HepG2 (cell line): ENCODE results near the gene GALP. TPM values are rescaled to one million over a fixed set of nuclear protein-coding genes. Genes with fewer than 3 reads are reported as not detected.

Source experiments
- ATF7 ChIP-seq, 2 experiments: fragments of 450-650 bp in 1 of 2; sonication (generic) in 1 of 2; formaldehyde crosslinking in 1 of 2; IDR thresholded peaks; 2 replicates each; pipeline versions ENCODE4 v1.4.0 to v1.6.1; 2016 to 2020; ENCODE audit warnings: antibody characterized with exemption in 1 of 2, mild to moderate bottlenecking in 1 of 2, missing genetic modification reagents in 1 of 2
- FOXA3 ChIP-seq: IDR thresholded peaks from 2 replicates; pipeline ENCODE4 v1.6.1; 2016; ENCODE audit warnings: missing genetic modification reagents, missing compliant biosample characterization
- FOXM1 ChIP-seq: sonication (generic); formaldehyde crosslinking; IDR thresholded peaks from 2 replicates; pipeline ENCODE4 v1.5.0; 2020; ENCODE audit warnings: missing genetic modification reagents
- GZF1 ChIP-seq: sonication (generic); formaldehyde crosslinking; IDR thresholded peaks from 2 replicates; pipeline ENCODE4 v1.5.1; 2020; ENCODE audit warnings: mild to moderate bottlenecking, missing genetic modification reagents
- MED8 ChIP-seq: sonication (generic); formaldehyde crosslinking; IDR thresholded peaks from 2 replicates; pipeline ENCODE4 v1.8.1; 2023; ENCODE audit warnings: mild to moderate bottlenecking, missing genetic modification reagents; ENCODE audit not compliant: insufficient replicate concordance
- ONECUT2 ChIP-seq: sonication (generic); formaldehyde crosslinking; IDR thresholded peaks from 2 replicates; pipeline ENCODE4 v1.4.0; 2020; ENCODE audit warnings: missing genetic modification reagents
- POGZ ChIP-seq: sonication (generic); formaldehyde crosslinking; IDR thresholded peaks from 2 replicates; pipeline ENCODE4 v1.4.0; 2020; ENCODE audit warnings: mild to moderate bottlenecking, missing genetic modification reagents
- RAD21 ChIP-seq: fragments of 450-650 bp; formaldehyde crosslinking; IDR thresholded peaks from 2 replicates; pipeline ENCODE4 v1.5.0; 2020; ENCODE audit warnings: mild to moderate bottlenecking
- RBFOX2 ChIP-seq: fragments of 200-400 bp; formaldehyde crosslinking; IDR thresholded peaks from 2 replicates; pipeline ENCODE4 v1.6.1; 2017; ENCODE audit warnings: low read depth, mild to moderate bottlenecking, low read length
- ZNF280B ChIP-seq: sonication (generic); formaldehyde crosslinking; IDR thresholded peaks from 2 replicates; pipeline ENCODE4 v1.5.0; 2020; ENCODE audit warnings: missing genetic modification reagents, mild to moderate bottlenecking, borderline replicate concordance
- polyA plus RNA-seq, 8 experiments: library from polyadenylated mRNA; depleted of rRNA in 3 of 8; stranded (reverse) in 7 of 8; unstranded in 1 of 8; fragments of >200 nt; fragmentation: Illumina TruSeq in 4 of 8; extraction: Trizol in 4 of 8; gene quantifications; 2 replicates each; pipeline versions ENCODE4 v1.2.1 to v1.2.3, GENCODE V29; 2011 to 2016; ENCODE audit warnings: low read depth in 4 of 8, missing spikeins in 1 of 8, mixed read lengths in 1 of 8; ENCODE audit not compliant: insufficient read depth in 1 of 8
- total RNA-seq, 5 experiments: library from RNA; depleted of rRNA; stranded (reverse); fragments of >200 nt; fragmentation: Illumina TruSeq; extraction: Trizol; gene quantifications; 2 replicates each; pipeline ENCODE4 v1.2.3, GENCODE V29; 2016; ENCODE audit warnings: low read depth in 1 of 5
- TF ChIP-seq, protein P1 (sequence below): sonication (generic); formaldehyde crosslinking; conservative IDR thresholded peaks from 2 replicates; pipeline ENCODE4 v1.8.0; 2022; ENCODE audit warnings: mild to moderate bottlenecking, moderate library complexity, missing genetic modification reagents
- TF ChIP-seq, protein P2 (sequence below): sonication (generic); formaldehyde crosslinking; IDR thresholded peaks from 2 replicates; pipeline ENCODE4 v1.4.0; 2020; ENCODE audit warnings: missing genetic modification reagents
- TF ChIP-seq, protein P3 (sequence below): sonication (generic); formaldehyde crosslinking; IDR thresholded peaks from 2 replicates; pipeline ENCODE4 v1.5.0; 2020; ENCODE audit warnings: mild to moderate bottlenecking, missing genetic modification reagents
- TF ChIP-seq, protein P4 (sequence below): fragments of 450-650 bp; IDR thresholded peaks from 2 replicates; pipeline ENCODE4 v1.6.1; 2016
- TF ChIP-seq, protein P5 (sequence below): sonication (generic); formaldehyde crosslinking; conservative IDR thresholded peaks from 2 replicates; pipeline ENCODE4 v1.4.0; 2020; ENCODE audit warnings: missing genetic modification reagents

Gene GALP
- total and polyA plus RNA-seq, 2 of the 13 experiments (the other 11 are each of a cell fraction or from before 2014, with no cell fraction given), result not detected

GRCh38 chr19:56140583-56141416 lies 35.0 kb upstream of the GALP start, which contains the start of gene ZNF444 (continued):
- TF ChIP-seq, protein P1, sequence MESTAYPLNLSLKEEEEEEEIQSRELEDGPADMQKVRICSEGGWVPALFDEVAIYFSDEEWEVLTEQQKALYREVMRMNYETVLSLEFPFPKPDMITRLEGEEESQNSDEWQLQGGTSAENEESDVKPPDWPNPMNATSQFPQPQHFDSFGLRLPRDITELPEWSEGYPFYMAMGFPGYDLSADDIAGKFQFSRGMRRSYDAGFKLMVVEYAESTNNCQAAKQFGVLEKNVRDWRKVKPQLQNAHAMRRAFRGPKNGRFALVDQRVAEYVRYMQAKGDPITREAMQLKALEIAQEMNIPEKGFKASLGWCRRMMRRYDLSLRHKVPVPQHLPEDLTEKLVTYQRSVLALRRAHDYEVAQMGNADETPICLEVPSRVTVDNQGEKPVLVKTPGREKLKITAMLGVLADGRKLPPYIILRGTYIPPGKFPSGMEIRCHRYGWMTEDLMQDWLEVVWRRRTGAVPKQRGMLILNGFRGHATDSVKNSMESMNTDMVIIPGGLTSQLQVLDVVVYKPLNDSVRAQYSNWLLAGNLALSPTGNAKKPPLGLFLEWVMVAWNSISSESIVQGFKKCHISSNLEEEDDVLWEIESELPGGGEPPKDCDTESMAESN (CRISPR knock-in tag), result no peak; the same call in 1 of the 2 replicates
- peak; percentile 74 for TF ChIP-seq POGZ
- TF ChIP-seq, protein P2, sequence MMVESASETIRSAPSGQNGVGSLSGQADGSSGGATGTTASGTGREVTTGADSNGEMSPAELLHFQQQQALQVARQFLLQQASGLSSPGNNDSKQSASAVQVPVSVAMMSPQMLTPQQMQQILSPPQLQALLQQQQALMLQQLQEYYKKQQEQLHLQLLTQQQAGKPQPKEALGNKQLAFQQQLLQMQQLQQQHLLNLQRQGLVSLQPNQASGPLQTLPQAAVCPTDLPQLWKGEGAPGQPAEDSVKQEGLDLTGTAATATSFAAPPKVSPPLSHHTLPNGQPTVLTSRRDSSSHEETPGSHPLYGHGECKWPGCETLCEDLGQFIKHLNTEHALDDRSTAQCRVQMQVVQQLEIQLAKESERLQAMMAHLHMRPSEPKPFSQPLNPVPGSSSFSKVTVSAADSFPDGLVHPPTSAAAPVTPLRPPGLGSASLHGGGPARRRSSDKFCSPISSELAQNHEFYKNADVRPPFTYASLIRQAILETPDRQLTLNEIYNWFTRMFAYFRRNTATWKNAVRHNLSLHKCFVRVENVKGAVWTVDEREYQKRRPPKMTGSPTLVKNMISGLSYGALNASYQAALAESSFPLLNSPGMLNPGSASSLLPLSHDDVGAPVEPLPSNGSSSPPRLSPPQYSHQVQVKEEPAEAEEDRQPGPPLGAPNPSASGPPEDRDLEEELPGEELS (CRISPR knock-in tag), result peak; percentile 45
- TF ChIP-seq, protein P3, sequence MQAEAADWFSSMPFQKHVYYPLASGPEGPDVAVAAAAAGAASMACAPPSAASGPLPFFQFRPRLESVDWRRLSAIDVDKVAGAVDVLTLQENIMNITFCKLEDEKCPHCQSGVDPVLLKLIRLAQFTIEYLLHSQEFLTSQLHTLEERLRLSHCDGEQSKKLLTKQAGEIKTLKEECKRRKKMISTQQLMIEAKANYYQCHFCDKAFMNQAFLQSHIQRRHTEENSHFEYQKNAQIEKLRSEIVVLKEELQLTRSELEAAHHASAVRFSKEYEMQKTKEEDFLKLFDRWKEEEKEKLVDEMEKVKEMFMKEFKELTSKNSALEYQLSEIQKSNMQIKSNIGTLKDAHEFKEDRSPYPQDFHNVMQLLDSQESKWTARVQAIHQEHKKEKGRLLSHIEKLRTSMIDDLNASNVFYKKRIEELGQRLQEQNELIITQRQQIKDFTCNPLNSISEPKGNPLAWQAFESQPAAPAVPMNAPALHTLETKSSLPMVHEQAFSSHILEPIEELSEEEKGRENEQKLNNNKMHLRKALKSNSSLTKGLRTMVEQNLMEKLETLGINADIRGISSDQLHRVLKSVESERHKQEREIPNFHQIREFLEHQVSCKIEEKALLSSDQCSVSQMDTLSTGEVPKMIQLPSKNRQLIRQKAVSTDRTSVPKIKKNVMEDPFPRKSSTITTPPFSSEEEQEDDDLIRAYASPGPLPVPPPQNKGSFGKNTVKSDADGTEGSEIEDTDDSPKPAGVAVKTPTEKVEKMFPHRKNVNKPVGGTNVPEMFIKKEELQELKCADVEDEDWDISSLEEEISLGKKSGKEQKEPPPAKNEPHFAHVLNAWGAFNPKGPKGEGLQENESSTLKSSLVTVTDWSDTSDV (CRISPR knock-in tag), result 0 out of 2 replicates have a peak, but pooled peaks have one; percentile 41
- no peak for TF ChIP-seq ZNF280B (CRISPR knock-in tag)
- TF ChIP-seq GZF1 (CRISPR knock-in tag), result peak; percentile 65; the same call in 1 of the 2 replicates
- peak; percentile 54; the same call in 1 of the 2 replicates for TF ChIP-seq FOXA3 (CRISPR knock-in tag)
- peak; percentile 50 for TF ChIP-seq MED8 (CRISPR knock-in tag)
- no peak for TF ChIP-seq ATF7 (IDR thresholded peaks at IDR 0.05)
- TF ChIP-seq ATF7 (CRISPR knock-in tag; IDR thresholded peaks at IDR 0.05), result 0 out of 2 replicates have a peak, but pooled peaks have one; percentile 44
- TF ChIP-seq ONECUT2, result no peak
- TF ChIP-seq RBFOX2, result peak; percentile 58
- TF ChIP-seq RAD21, result peak; percentile 40; the same call in 1 of the 2 replicates
- TF ChIP-seq, protein P4, sequence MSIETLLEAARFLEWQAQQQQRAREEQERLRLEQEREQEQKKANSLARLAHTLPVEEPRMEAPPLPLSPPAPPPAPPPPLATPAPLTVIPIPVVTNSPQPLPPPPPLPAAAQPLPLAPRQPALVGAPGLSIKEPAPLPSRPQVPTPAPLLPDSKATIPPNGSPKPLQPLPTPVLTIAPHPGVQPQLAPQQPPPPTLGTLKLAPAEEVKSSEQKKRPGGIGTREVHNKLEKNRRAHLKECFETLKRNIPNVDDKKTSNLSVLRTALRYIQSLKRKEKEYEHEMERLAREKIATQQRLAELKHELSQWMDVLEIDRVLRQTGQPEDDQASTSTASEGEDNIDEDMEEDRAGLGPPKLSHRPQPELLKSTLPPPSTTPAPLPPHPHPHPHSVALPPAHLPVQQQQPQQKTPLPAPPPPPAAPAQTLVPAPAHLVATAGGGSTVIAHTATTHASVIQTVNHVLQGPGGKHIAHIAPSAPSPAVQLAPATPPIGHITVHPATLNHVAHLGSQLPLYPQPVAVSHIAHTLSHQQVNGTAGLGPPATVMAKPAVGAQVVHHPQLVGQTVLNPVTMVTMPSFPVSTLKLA, result peak; percentile 61
- TF ChIP-seq FOXM1 (CRISPR knock-in tag), result no peak
- TF ChIP-seq, protein P5, sequence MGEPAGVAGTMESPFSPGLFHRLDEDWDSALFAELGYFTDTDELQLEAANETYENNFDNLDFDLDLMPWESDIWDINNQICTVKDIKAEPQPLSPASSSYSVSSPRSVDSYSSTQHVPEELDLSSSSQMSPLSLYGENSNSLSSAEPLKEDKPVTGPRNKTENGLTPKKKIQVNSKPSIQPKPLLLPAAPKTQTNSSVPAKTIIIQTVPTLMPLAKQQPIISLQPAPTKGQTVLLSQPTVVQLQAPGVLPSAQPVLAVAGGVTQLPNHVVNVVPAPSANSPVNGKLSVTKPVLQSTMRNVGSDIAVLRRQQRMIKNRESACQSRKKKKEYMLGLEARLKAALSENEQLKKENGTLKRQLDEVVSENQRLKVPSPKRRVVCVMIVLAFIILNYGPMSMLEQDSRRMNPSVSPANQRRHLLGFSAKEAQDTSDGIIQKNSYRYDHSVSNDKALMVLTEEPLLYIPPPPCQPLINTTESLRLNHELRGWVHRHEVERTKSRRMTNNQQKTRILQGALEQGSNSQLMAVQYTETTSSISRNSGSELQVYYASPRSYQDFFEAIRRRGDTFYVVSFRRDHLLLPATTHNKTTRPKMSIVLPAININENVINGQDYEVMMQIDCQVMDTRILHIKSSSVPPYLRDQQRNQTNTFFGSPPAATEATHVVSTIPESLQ, result no peak
